ENCODE measurements around the gene COL5A1. TPM values are rescaled to one million over a fixed set of nuclear protein-coding genes. Genes with fewer than 3 reads are reported as not detected.

The COL5A1 gene
- total RNA-seq, 8 experiments from 2014 or later: 1.9 to 141 (median 3.6) TPM

GRCh38 chr9:134793288-134794188, 151.9 kb downstream of the COL5A1 start:
- Histone ChIP-seq H3K4me1 (replicated peaks in 1 of 2) (peaks cover 18 to 27% of the 10 kb centered on the region in 2 donors), H3K4me3 (no peak overlapping the region), H3K27ac (no peak overlapping the region)
- 0 to 100% (median 80%) methylated on average over 1 to 21 of the region's 23 CpGs; no CpG with 5 or more reads in 1 of the 10 experiments for WGBS, 10 experiments
- in situ Hi-C loops (cut with MboI; ENCODE audit: low pct_unique_long_range_greater_than_20kb in 2 of 9, low sequenced_read_pairs in 9 of 9, unreplicated experiment in 9 of 9): no loop called here
- ATAC-seq (replicated peaks in 6 of 8): peak in 2 of 8 experiments; percentile 52 to 71

- H3K4me1 ChIP-seq (replicated peaks in 1 of 2): peaks cover 29 to 33% of the 10 kb centered on the region in 2 donors
- in situ Hi-C loops (cut with MboI; ENCODE audit: low pct_unique_long_range_greater_than_20kb in 2 of 9, low sequenced_read_pairs in 9 of 9, unreplicated experiment in 9 of 9): no loop called here
- ATAC-seq (replicated peaks in 6 of 8): peak in 5 of 8 experiments; percentile 53 to 82 (median 62)
- H3K27ac ChIP-seq: no peak overlapping the region
- WGBS, 10 experiments: 38 to 98% (median 80%) methylated on average over 1 to 10 of the region's 20 CpGs; no CpG with 5 or more reads in 1 of the 10 experiments
- no peak overlapping the region for H3K4me3 ChIP-seq
Observed at GRCh38 chr9:134794663-134795370, 153.2 kb downstream of the COL5A1 start.

- Histone ChIP-seq H3K27ac (no peak overlapping the region), H3K4me1 (replicated peaks in 1 of 2) (peaks cover 35 to 38% of the 10 kb centered on the region in 2 donors), H3K4me3 (no peak overlapping the region)
- no peak for ATAC-seq (replicated peaks in 6 of 8)
- in situ Hi-C loops (cut with MboI; ENCODE audit: low pct_unique_long_range_greater_than_20kb in 2 of 9, low sequenced_read_pairs in 9 of 9, unreplicated experiment in 9 of 9): no loop called here
- 75 to 93% (median 90%) methylated on average over 2 to 3 of the region's 8 CpGs; no CpG with 5 or more reads in 7 of the 10 experiments for WGBS, 10 experiments
Observed at GRCh38 chr9:134795446-134795845, 153.8 kb downstream of the COL5A1 start.

- in situ Hi-C loops (cut with MboI; ENCODE audit: low pct_unique_long_range_greater_than_20kb in 2 of 9, low sequenced_read_pairs in 9 of 9, unreplicated experiment in 9 of 9): no loop called here
- H3K4me1 ChIP-seq (replicated peaks in 1 of 2): peaks cover 36 to 49% of the 10 kb centered on the region in 2 donors
- H3K27ac ChIP-seq: no peak overlapping the region
- ATAC-seq (replicated peaks in 6 of 8): peak in 3 of 8 experiments; percentile 6 to 72 (median 36)
- 83 to 90% (median 85%) methylated on average over 1 to 8 of the region's 10 CpGs; no CpG with 5 or more reads in 7 of the 10 experiments for WGBS, 10 experiments
- no peak overlapping the region for H3K4me3 ChIP-seq
Observed at GRCh38 chr9:134796882-134797281, 155.3 kb downstream of the COL5A1 start.

- H3K4me1 ChIP-seq (replicated peaks in 1 of 2): peaks cover 32 to 42% of the 10 kb centered on the region in 2 donors
- ATAC-seq (replicated peaks in 6 of 8): peak in 6 of 8 experiments; percentile 17 to 70 (median 50)
- H3K4me3 ChIP-seq: no peak overlapping the region
- WGBS, 10 experiments: 40 to 100% (median 83%) methylated on average over 1 to 8 of the region's 25 CpGs; no CpG with 5 or more reads in 4 of the 10 experiments
- in situ Hi-C loops (cut with MboI; ENCODE audit: low pct_unique_long_range_greater_than_20kb in 2 of 9, low sequenced_read_pairs in 9 of 9, unreplicated experiment in 9 of 9): no loop called here
- peak overlapping the region in 1 of 2 donors; percentile 15 for H3K27ac ChIP-seq
Observed at GRCh38 chr9:134800791-134801339, 159.3 kb downstream of the COL5A1 start.

GRCh38 chr9:134802216-134802795, 160.7 kb downstream of the COL5A1 start:
- H3K4me3 ChIP-seq: no peak overlapping the region
- peak overlapping the region; percentile 22 to 57 for H3K27ac ChIP-seq
- in situ Hi-C loops (cut with MboI; ENCODE audit: low pct_unique_long_range_greater_than_20kb in 2 of 9, low sequenced_read_pairs in 9 of 9, unreplicated experiment in 9 of 9): no loop called here
- 50 to 100% (median 80%) methylated on average over 1 to 7 of the region's 17 CpGs; no CpG with 5 or more reads in 3 of the 10 experiments for WGBS, 10 experiments
- ATAC-seq (replicated peaks in 6 of 8): peak in 5 of 8 experiments; percentile 72 to 81 (median 80)
- peaks cover 32 to 35% of the 10 kb centered on the region in 2 donors for H3K4me1 ChIP-seq (replicated peaks in 1 of 2)

GRCh38 chr9:134804871-134805270, 163.3 kb downstream of the COL5A1 start:
- no peak for ATAC-seq (replicated peaks in 6 of 8)
- H3K4me1 ChIP-seq (replicated peaks in 1 of 2): peaks cover 30 to 43% of the 10 kb centered on the region in 2 donors
- no peak overlapping the region for H3K4me3 ChIP-seq
- H3K27ac ChIP-seq: no peak overlapping the region
- 80 to 83% methylated on average over 1 to 4 of the region's 7 CpGs; no CpG with 5 or more reads in 8 of the 10 experiments for WGBS, 10 experiments
- in situ Hi-C loops (cut with MboI; ENCODE audit: low pct_unique_long_range_greater_than_20kb in 2 of 9, low sequenced_read_pairs in 9 of 9, unreplicated experiment in 9 of 9): no loop called here

GRCh38 chr9:134807716-134808446, 166.3 kb downstream of the COL5A1 start:
- 46 to 100% (median 77%) methylated on average over 1 to 8 of the region's 9 CpGs; no CpG with 5 or more reads in 1 of the 10 experiments for WGBS, 10 experiments

GRCh38 chr9:134808447-134808792, 166.8 kb downstream of the COL5A1 start:
- H3K4me1 ChIP-seq (replicated peaks in 1 of 2): peaks cover 26 to 51% of the 10 kb centered on the region in 2 donors
- 60 to 100% (median 92%) methylated on average over 1 to 6 of the region's 6 CpGs; no CpG with 5 or more reads in 2 of the 10 experiments for WGBS, 10 experiments
- no peak overlapping the region for H3K27ac ChIP-seq
- H3K4me3 ChIP-seq: no peak overlapping the region
- in situ Hi-C loops (cut with MboI; ENCODE audit: low pct_unique_long_range_greater_than_20kb in 2 of 9, low sequenced_read_pairs in 9 of 9, unreplicated experiment in 9 of 9): no loop called here
- no peak for ATAC-seq (replicated peaks in 6 of 8)

More at GRCh38 chr9:134807716-134808446, 166.3 kb downstream of the COL5A1 start:
- ATAC-seq (replicated peaks in 6 of 8): peak in 3 of 8 experiments; percentile 11 to 81 (median 42)
- Histone ChIP-seq H3K27ac (no peak overlapping the region), H3K4me3 (no peak overlapping the region), H3K4me1 (replicated peaks in 1 of 2) (peaks cover 24 to 48% of the 10 kb centered on the region in 2 donors)
- in situ Hi-C loops (cut with MboI; ENCODE audit: low pct_unique_long_range_greater_than_20kb in 2 of 9, low sequenced_read_pairs in 9 of 9, unreplicated experiment in 9 of 9): no loop called here

GRCh38 chr9:134809292-134809691, 167.7 kb downstream of the COL5A1 start:
- peaks cover 26 to 53% of the 10 kb centered on the region in 2 donors for H3K4me1 ChIP-seq (replicated peaks in 1 of 2)
- in situ Hi-C loops (cut with MboI; ENCODE audit: low pct_unique_long_range_greater_than_20kb in 2 of 9, low sequenced_read_pairs in 9 of 9, unreplicated experiment in 9 of 9): no loop called here
- 20 to 100% (median 52%) methylated on average over 1 to 10 of the region's 15 CpGs; no CpG with 5 or more reads in 1 of the 10 experiments for WGBS, 10 experiments
- H3K27ac ChIP-seq: no peak overlapping the region
- ATAC-seq (replicated peaks in 6 of 8): peak in 1 of 8 experiments; percentile 20
- no peak overlapping the region for H3K4me3 ChIP-seq

GRCh38 chr9:134809826-134810225, 168.2 kb downstream of the COL5A1 start:
- Histone ChIP-seq H3K4me1 (replicated peaks in 1 of 2) (peaks cover 24 to 53% of the 10 kb centered on the region in 2 donors), H3K4me3 (no peak overlapping the region), H3K27ac (no peak overlapping the region)
- ATAC-seq (replicated peaks in 6 of 8): peak in 1 of 8 experiments; percentile 23
- WGBS, 10 experiments: 26 to 91% (median 68%) methylated on average over 2 to 9 of the region's 10 CpGs; no CpG with 5 or more reads in 1 of the 10 experiments
- in situ Hi-C loops (cut with MboI; ENCODE audit: low pct_unique_long_range_greater_than_20kb in 2 of 9, low sequenced_read_pairs in 9 of 9, unreplicated experiment in 9 of 9): no loop called here

All from motor neuron (in vitro differentiated cells).